Activated gamma-delta T cell (primary cell): Measurements from ENCODE around the gene ITPKA.

Source experiments
- DNase-seq: peaks from one replicate; lab custom pipeline; 2025; lab: John Stamatoyannopoulos, UW

ITPKA gene

DNA sequence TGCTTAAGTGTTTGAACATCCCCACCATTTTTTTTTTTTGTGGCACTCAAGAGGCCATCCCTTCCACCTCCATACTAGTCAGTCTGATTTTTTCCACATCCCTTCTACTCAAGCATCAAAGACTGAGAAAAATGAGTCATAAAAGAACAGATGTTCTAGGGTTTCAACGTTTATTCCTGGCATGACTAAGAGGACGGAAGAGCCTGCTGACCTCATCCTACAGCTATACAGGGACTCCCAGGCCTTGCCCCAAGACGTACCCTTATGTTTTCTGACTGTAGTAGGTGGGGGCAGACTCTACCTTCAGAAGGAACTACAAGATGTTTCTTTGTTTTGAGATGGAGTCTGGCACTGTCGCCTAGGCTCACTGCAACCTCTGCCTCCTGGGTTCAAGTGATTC, 3.3 kb upstream of the ITPKA start:
- no peak for DNase-seq

DNA sequence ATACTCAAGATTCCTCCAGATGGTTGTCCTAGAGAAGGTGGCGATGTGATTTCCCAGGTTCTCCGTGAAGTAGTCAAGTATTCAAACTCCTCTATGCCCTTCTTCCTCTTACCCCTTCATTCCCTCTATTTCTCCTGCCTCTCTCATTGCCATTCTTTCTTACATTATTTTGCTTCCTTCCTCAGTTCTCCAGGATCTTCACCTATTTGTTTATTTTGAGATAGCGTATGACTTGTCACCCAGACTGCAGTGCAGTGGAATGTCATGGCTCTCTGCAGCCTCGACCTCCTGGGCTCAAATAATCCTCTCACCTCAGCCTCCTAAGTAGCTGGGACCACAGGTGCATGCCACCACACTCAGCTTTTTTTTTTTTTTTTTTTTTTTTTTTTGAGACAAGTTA, 1.8 kb upstream of the ITPKA start:
- no peak for DNase-seq

DNA sequence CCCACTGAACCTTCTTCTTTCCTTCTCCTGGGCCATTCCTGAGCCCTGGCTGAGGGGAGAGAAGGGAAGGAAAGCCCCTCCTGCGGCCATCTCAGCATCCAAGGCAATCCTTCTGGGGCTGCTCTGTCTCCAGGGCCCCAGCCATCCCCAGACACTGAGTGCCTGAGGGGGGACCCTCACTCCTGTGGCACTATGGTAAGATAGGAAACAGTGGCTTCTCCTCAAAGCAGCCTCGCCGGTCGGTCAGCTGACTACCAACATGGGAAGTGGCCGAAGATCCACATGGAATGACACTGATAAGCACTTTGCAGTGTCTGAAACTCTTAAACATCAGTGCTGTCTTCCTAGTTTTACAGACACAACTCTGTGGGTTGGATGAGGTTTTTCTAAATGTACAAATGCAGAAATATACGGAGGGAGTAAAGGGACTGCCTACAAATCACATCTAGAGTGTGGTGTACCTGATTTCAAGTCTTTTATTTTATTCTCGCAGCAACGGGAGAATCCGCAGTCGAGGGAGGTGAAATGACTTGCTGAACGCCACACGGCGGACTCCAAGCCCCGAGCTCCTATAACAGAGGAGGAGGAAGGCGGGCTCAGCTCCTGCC, 973 bp upstream of the ITPKA start:
- no peak for DNase-seq

DNA sequence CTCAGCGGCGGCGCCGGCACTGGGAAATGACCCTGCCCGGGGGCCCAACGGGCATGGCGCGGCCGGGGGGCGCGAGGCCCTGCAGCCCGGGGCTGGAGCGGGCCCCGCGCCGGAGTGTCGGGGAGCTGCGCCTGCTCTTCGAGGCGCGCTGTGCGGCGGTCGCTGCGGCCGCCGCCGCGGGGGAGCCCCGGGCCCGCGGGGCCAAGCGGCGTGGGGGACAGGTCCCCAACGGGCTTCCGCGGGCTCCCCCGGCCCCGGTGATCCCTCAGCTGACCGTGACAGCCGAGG, 172 bp downstream of the ITPKA start:
- DNase-seq = no peak

DNA sequence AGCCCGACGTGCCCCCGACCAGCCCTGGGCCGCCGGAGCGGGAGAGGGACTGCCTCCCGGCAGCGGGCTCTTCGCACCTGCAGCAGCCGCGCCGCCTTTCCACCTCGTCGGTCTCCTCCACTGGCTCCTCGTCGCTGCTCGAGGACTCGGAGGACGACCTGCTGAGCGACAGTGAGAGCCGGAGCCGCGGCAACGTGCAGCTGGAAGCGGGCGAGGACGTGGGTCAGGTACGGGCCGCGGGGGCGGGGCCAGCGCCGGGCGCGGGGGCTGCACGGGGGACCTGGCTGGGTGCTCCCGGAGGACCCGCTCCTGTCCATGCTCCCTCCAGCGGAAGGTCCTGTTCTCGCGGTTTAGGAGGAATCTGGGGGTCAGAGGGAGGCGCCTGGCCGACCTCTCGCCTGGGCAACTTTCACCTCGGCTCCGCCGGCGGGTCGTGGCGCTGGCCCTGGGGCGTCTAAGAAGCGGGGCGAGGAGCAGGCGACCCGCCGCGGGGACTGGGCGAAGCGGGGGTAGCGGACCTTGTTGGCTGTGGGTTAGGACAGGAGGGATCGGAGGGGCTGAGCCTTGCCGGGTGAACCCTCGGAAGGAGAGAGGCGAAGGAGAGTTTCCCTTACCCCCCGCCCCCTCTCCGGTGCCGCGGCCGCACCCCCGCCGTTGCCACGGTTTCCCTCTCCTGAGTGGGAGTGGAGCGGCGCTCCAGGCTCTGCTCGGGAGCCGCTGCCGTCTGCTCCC, 682 bp downstream of the ITPKA start:
- no peak for DNase-seq

DNA sequence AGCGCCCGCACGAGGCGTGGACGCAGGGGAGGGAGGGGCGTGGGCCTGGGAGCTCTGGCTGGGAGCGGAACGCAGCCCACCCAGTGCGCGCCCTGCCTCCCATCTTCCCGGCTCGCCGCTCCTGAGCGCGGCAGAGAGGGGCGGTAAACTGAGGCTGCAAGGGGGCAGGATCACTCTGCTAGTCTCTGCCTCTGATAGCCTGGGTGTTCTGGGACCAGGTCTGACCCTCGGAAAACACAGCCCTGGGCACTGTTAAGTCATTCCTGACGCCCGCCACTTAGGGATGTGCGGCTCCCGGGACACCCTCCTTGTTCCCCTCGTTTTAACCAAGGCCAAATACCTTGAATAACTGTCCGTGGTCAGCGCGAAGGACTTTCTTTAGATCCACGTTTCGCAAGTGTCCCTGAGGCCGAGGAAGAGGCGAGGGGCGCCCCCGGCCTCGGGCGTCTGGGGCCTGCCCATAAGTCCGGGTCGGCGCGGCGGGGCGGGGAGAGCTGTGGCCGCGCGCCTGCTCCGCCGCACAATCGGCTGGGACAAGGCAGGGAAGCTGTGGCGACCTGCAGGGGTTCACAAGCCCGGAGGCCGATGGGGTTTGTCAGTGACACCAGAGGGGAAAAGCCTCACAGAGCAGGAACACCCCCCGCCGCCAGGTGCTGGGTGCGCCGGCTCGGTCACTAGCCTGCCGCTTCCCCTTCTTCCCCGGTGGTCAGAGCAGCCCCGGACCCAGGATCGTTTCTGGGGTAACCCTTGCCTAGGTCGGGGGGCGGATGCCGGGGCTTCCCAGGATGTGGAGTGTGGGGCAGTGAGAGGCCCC, 1.5 kb downstream of the ITPKA start:
- DNase-seq = no peak

DNA sequence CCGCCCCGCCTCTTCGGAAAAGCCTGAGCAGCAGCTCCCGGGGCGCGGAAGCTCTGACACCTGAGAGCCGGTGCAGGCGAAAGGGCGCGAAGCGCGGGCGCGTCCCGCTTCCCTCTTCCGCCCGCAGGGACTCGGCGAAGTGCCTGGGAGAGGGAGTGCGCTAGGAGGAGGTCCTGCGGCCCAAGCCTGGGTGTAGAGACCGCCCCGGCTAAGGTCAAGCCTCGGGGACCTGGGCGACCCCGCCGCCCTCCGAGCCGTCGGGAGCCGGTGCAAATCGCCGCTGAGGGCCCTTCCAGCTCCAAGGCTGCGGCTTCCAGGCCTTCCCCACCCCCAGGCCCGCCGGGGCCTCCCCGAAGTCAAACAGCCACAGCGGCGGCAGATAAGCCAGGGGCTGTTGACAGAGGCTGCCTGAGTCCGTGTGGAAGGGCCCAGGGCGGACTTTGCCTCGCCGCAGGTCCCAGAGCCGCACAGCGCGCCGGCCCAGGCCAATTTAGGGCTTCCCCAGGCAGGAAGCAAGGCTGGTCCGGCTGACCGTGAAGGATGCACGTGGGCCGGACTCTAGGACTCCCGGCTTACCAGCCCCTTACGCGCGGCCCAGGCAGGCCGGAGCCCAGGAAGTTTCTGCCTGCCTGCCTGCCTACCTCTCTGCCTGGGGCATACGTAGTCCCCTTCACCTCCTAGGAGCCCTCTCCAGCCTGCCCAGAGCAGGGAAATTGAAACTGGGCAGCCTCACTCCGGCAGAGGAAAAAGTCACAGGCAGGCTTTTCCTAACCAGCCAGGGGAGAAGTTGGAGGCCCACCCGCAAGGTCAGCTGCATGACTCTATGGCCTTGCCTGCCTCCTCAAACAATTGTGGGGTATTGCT, 2.3 kb downstream of the ITPKA start:
- no peak for DNase-seq

DNA sequence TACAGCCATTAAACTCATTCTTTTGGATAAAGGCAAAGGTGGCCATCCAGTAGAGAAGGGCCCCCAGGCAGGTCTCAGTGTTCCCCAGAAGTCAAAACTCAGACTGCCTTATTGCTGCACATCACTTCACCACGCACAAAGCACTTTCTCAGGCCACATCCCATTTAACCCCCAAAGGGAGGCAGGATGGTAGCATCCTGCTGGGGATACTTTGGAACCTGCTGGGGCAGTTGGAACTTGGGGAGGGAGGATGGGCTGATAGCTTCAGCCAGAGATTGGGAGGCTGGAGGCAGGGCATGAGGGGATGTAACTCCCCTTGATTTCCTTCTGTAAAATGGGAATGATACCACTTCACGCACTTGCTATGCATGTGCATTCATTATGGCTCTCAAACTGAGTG, 5.0 kb downstream of the ITPKA start:
- no peak for DNase-seq

DNA sequence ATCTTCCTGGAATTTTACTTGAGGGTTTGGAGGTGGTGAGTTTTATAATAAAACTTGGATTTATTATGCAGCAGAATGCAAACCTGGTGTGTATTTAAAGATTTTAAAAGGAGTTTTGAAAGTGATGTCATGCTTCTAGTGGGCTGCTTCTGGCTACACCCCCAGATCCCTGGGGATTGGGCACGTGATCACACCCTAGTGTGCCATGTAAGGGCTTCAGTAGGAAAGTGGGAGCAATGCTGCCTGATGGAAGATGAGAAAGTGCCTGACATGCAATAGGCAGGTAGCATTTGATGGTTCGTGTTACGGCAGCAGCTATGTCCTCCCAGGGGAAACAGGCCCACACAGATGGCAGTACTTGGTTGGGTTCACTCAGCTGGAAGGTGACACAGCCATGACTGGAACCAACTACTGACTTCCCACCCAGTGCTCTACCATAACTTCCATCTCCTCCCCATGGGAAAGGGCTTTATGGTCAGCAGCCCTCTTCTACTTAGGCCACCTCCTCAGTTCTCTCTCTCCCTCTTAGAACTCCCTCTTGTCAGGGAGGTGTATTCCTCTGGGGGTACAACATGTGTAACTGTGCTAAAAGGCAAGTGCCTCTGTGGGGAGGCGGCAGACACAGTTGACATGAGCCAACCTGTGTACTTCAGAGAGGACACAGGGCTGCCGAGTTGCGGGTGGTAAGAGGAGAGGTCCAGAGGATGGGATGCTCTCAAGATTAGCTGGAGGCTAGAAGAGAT, 5.6 kb downstream of the ITPKA start:
- no peak for DNase-seq

DNA sequence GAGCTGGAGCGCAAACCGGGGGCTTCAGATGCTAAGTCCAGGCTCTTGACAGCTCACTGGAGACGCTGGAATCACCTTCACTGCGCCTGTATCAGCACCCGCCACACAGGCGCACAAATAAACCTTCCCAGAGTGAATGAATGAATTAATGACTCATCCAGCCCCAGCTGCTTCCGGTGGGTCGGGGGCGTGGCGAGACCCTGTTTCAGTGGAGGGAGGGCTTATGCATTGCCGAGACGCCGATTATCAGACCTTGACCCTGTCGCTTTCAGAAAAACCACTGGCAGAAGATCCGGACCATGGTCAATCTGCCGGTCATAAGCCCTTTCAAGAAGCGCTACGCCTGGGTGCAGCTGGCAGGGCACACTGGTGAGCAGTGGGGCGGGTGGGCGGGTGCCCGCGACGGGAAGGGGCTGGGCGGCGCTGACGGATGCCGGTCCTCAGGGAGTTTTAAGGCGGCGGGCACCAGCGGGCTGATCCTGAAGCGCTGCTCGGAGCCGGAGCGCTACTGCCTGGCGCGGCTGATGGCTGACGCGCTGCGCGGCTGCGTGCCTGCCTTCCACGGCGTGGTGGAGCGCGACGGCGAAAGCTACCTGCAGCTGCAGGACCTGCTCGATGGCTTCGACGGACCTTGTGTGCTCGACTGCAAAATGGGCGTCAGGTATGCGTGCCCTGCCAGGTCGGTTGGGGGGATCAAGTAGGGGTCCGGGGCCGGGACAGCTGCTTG, 7.7 kb downstream of the ITPKA start:
- DNase-seq = no peak

DNA sequence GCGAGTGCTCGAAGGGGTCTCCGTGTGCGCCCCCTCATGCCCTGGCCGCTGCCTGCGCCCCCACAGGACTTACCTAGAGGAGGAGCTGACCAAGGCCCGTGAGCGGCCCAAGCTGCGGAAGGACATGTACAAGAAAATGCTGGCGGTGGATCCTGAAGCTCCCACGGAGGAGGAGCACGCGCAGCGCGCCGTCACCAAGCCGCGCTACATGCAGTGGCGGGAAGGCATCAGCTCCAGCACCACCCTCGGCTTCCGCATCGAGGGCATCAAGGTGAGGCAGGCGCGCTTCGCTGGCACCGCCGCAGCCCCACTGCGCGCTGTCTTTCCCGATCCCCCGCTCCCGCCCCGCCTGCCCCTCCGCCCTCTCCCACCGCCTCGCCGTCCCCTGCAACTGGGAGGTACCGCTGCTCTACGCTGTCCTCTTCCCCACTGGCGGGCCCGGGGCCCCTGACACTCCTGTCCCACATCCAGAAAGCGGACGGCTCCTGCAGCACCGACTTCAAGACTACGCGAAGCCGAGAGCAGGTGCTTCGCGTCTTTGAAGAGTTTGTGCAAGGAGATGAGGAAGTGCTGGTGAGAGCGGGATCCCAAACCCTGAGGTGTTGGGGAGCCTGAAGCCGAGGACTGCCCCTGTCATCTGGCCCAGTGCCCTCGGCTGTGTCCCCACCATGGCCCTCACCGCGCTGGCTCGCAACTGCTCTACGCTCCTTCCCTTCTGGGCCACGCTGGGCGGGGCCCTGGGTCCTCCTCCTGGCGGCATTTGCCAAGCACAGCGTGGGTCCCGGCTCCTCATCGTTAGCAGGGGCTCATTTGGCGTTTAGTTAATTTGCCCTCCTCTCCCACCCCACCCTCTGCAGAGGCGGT, 8.5 kb downstream of the ITPKA start:
- no peak for DNase-seq

DNA sequence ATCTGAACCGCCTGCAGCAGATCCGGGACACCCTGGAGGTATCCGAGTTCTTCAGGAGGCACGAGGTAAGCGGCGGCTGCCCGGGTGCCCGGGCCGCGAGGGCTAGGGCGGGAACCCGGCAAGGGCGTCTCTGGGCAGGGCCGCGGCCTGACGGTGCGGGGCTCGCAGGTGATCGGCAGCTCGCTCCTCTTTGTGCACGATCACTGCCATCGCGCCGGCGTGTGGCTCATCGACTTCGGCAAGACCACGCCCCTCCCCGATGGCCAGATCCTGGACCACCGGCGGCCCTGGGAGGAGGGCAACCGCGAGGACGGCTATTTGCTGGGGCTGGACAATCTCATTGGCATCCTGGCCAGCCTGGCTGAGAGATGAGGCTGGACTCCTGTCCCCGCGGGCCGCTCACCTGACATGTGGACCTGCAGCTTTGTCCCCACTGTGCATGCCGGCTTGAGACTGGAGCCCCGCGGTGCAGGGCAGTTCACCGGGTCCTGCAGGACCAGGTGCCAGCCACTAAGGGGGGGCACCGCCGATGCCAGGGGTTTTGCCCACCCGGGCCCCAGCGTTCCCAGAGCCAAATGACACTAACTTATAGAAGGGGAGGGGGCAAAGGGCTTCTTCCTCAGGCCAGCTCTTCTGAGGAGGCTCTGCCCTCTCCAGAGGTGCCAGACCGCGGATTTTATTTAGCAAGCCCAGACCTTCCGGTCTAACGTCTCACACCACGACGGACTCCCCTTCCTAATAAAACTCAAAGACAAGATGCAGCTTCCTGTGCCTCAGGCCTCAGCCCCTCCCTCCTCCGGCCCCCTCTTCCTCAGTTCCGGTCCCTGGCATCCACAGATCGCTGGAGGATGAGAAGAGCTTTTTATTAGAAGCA, 9.4 kb downstream of the ITPKA start:
- no peak for DNase-seq

DNA sequence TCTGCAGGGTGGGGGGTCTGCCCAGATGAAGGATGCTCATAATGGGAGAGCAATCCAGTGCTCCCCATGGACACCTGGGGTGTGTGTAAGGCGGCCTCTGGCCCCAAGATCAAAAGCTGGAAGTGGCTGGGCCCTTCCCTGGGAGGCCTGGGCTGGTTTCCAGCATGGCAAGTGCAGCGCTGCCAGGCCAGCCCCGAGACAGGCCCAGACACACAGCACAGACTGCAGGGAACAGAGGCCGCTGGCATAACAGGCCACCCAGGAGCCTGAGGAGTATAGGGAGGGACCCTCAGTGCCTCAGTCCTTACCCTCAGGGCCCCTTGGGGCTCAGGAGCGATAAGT, 10.0 kb downstream of the ITPKA start:
- no peak for DNase-seq

DNA sequence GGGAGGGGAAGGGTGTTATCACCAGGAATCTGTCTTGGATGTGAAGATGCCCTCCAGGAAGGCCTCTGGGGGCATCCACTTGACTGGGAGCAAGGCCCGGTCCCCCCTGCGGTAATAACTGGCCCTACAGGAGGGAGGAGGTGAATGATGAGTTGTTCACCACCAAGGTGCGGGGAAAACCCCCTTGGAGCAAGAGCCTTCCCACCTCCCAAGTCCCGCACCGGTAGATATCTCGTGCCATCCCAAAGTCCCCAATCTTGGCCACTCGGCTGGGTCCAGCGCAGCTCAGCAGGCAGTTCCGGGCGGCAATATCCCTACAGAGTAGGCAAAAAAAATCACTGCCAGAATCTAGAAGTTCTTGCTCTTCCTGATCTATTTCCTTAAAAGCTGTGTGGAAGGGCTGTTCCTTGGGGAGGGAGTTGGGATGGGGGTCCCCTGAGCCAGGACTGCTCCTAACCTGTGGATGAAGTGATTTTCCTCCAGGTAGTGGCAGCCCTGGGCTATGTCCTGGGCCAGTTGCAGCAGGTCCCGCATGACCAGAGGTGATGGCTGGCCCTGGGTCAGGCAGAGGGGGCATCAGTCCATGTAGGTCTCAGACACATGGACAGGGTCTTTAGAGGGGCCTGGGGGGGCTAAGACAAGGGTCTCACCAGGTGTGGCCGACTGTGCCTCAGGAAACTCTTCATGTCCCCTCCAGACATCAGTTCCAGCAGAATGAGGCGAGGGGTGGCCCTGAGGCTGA, 11.2 kb downstream of the ITPKA start:
- DNase-seq = no peak

DNA sequence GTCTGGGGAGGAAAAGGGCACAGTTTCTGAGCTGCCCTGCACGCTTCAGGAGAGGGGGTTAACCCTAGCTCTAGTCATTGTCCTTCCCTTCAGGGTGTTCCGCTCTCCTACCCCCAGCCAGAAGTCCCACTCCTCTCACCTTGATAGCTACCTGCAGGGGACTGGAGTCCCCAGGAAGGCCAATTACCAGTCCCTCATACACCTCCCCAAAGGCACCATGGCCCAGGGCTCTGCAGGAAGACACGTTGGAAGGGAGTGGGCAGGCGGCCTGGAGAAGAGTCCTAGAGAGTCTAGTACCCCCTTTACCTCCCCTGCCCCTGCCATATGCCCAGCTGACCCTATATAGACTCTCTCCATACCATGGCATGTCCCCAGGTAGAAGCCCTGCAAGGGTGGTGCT, 12.1 kb downstream of the ITPKA start:
- DNase-seq = no peak

DNA sequence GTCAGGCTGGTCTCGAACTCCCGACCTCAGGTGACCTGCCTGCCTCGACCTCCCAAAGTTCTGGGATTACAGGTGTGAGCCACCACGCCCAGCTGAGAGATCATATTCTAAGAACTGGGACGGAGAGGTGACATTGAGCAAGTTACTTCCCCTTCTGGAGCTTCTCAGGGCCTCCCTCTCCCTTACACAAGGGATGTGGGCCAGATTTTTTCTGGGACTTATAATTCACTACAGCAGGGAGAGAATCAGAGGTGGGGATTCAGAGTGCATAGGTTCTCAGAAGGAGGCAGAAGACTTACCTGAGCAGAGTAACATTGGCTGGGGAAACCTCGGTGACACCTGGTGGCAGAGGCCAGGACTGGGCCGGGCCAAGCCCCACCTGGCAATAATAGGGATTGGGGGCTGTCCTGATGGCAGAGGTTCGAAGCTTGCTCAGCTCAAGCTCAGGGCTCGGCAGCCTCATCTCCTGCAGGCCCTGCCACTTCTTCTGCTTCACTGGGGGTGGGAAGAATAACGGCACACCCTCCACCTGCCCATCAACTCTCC, 13.2 kb downstream of the ITPKA start:
- no peak for DNase-seq

DNA sequence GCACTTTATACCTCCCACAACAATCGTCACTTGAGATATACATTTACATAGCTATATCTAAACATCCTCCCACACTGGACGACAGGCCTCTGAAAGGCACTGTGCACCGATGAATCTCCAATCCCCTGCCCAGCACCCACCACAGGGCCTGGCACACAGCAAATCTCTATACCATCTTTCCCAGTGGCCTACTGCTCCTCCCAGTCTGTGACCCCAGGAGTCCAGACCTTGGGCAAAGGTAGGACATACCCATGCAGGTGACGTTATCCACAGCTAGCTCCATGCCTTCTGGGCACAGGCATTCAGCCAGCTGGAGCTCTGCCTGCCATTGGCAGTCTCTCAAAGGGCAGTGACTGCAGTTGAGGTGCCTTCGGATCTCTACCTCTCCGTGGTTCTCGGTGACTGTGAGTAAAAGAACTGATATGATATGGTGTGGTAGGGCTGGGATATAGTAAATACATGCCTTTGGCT, 14.2 kb downstream of the ITPKA start:
- DNase-seq = no peak

DNA sequence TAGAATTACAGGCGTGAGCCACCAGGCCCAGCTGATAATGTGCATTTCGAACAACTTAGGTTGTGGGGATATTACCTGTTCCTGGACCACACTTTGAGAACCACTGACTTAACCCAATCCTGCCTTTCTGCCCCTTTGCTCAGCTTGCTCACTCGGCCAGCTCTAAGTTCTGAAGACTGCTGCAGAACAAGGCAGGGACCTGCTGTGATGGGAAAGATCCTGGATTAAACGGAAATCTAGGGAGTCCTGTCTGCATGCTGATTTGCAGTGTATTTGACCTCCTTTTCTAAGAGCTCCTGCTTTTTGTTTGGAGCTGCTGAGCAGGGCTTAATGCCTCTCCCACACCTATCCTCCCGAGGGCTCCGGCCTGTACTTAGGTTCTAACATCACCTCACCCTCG, 17.1 kb downstream of the ITPKA start:
- DNase-seq = no peak
